HFF-Myc (cell line): Measurements from ENCODE around the gene SELENOO.

ENCODE experiments used
- DNase-seq: peaks from one replicate; pipeline ENCODE4 v3.0.0-alpha.2; 2011; ENCODE audit warnings: low read depth; ENCODE audit errors: extremely low read depth
- H3K4me3 ChIP-seq: replicated peaks from 2 replicates; pipeline ENCODE4 v1.5.1; 2011; ENCODE audit warnings: low read depth, mild to moderate bottlenecking, control low read depth, low read length
- TF ChIP-seq, protein P1 (sequence below): IDR thresholded peaks from 2 replicates; pipeline ENCODE4 v1.5.1; 2012; ENCODE audit warnings: mild to moderate bottlenecking, low read depth, low read length, control low read depth; ENCODE audit errors: missing control alignments

The SELENOO gene

DNA sequence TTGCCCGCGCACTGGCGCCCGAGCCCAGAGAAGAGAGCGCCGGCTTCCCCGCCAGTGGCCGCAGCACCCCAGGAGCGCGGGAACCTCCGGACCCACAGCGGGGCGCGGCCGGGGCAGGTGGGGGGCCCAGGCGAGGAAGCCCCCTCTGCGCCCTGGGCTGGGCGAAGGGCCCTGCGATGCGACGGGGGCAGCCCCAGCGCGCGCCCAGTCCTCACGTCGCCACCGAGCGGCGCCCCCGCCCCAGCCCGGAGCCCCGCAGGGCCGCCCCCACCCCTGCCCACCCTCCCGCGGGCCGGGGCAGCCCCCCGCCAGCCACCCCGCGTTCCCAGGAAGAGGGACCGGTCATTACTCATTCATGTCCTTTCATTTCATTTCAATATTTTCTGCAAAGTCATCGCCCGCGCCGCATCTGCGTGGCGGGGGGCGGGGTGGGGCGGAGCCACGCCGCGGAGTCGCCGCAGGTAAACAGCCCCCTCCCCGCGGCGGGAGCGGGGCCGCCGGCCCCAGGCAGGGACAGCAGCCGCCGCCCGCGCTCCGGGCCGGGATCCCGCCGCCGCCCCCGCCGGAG, 31.0 kb upstream of the SELENOO start:
- DNase-seq, result no peak
- TF ChIP-seq, protein P1, sequence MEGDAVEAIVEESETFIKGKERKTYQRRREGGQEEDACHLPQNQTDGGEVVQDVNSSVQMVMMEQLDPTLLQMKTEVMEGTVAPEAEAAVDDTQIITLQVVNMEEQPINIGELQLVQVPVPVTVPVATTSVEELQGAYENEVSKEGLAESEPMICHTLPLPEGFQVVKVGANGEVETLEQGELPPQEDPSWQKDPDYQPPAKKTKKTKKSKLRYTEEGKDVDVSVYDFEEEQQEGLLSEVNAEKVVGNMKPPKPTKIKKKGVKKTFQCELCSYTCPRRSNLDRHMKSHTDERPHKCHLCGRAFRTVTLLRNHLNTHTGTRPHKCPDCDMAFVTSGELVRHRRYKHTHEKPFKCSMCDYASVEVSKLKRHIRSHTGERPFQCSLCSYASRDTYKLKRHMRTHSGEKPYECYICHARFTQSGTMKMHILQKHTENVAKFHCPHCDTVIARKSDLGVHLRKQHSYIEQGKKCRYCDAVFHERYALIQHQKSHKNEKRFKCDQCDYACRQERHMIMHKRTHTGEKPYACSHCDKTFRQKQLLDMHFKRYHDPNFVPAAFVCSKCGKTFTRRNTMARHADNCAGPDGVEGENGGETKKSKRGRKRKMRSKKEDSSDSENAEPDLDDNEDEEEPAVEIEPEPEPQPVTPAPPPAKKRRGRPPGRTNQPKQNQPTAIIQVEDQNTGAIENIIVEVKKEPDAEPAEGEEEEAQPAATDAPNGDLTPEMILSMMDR, result no peak
- H3K4me3 ChIP-seq, result 0 out of 2 replicates have a peak overlapping the region, but pooled peaks have one; percentile 11

DNA sequence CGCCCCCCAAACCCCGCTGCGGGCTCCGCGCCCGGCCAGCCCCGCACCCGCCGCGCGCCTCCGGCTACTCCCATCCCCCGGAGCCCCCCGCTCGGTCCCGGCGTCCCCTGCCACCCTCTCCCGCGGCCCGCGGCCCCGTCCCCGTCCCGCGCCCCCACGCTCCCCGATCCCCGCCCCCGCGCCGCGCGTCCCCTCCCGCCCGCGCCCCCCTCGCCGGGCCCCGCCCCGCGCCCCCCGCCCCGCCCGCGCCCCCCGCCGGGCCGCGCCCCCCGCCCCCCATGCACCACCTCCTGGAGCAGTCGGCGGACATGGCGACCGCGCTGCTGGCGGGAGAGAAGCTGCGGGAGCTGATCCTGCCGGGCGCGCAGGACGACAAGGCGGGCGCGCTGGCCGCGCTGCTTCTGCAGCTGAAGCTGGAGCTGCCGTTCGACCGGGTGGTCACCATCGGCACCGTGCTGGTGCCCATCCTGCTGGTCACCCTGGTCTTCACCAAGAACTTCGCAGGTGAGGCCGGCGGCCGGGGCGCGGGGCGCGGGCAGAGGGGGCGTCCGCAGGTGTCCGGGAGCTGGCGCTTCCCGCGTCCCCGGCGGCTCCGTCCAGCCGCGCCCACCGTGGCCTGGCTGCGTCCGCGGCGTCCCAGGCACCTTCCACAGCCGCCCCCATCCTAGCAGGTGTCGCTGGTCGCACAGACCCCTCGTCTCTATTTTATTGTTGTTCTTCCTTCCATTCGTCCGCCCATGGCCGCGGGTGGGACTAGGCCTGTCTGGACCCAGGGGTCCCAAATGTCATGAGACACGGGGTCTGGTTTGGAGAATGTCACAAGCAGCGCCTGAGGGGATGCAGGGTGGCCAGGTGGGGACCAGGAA, 30.1 kb upstream of the SELENOO start, which contains the start of gene PANX2:
Gene PANX2, plus strand, starts transcription at position 279 of the 866 bp plus-strand sequence. Its CDS starts 0 bp downstream, at position 279.
- TF ChIP-seq, protein P1, result no peak
- H3K4me3 ChIP-seq, result peak within 1 kb of the TSS; percentile 21; the same call in 1 of the 2 replicates
- no peak for DNase-seq

DNA sequence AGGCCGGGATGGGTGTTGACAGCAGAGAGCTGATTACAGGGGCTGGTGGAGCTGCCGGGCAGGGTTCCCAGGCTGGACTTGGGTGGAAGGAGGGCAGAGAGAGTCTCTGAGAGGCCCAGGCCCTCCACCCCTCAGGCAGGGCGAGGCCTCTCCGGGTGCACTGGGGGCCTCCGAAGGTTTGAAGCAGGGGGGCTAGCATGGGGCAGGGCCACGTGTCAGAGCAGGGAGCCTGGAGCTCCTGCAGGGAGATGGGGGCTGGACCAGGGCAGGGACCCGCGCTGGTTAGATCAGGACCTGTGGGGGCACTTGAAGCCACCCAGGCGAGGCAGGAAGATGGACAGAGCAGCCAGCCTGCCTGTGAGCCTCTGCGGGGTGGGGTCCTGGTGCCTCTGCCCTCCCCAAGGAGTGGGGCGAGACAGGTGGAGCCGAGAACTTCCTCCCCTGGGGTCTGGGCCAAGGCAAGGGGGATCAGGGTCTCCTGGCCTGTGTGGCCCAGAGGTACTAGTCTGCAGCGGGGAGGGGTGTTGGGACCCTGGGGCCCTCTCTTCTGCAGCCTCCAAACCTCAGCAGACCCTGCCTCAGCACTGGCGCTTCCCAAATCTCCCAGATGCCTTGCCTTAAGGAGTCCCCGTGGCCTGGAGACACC, 29.4 kb upstream of the SELENOO start:
- H3K4me3 ChIP-seq, result no peak overlapping the region
- no peak for DNase-seq
- TF ChIP-seq, protein P1, result no peak

DNA sequence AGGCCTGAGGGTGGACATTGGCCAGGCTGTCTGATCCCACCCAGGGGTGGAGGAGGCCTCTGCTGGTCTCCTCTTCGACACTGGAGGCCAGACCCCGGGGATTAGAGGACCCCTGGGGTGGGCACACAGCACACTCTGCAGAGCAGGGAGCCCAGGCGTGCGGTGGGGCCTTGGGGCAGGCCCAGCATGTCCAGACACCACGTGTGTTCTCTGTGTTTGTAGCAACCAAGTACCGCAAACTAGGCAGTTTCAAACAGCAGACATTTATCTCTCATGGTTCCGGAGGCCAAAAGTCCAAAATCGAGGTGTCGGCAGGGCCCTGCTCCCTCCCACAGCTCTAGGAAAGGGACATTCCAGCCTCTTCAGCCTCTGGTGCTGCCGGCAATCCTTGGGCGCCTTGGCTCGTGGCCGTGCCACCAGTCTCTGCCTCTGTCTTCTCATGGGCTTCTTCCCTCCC, 28.8 kb upstream of the SELENOO start:
- no peak overlapping the region for H3K4me3 ChIP-seq
- TF ChIP-seq, protein P1, result no peak
- no peak for DNase-seq

DNA sequence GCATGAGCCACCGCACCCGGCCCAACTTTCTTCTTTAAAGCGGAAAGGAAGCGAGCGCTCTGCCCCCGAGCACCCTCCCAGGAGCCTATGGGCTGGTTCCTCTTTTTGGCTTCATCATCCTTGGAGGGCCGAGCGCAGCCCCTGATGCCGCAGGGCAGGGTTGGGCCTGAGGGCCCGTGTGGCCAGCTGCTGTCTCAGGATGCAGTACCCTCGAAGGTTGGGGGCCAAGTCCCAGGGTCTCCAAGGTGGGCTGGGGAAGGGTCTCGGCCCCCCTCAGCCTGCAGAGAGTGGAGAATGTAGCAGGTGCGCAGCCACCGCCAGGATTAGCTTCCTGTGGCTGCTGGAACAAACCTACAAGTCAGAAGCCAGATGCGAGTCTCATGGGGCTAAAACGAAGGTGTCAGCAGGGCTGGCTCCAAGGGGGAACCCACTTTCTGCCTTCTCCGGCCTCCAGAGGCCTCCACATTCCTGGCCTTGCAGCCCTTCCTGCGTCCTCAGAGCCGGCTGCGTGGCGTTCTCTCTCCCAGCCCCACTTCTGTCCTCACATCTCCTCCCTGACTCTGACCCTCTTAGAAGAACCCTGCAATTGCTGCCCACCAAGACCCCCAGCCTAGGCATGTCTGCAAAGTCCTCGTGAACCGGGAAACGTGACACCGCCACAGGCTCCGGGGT, 27.4 kb upstream of the SELENOO start:
- TF ChIP-seq, protein P1, result no peak
- no peak for DNase-seq
- H3K4me3 ChIP-seq, result no peak overlapping the region

DNA sequence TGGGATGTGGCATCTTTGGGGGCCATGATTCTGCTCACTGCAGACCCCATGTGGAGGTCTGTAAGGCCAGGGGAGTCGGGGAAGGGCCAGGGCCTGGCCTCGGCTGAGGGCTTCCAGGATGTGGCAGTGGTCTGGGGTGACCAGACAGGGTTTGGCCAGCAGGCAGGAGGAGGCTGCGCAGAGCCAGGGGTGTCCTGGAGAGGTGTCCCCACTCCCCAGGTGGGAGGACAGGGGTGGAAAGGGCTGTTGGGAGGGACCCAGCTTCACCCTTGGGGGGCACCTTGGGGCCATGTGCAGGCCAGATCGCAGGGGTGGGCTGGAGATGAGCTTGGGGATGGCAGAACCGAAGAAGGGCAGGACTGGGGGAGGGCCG, 26.8 kb upstream of the SELENOO start:
- no peak overlapping the region for H3K4me3 ChIP-seq
- DNase-seq, result no peak
- TF ChIP-seq, protein P1, result no peak
